ENCODE data around the gene LMAN2. TPM values are rescaled to one million over a fixed set of nuclear protein-coding genes. Genes with fewer than 3 reads are reported as not detected.

The LMAN2 gene
- total and polyA plus RNA-seq, 7 experiments from 2014 or later = 71.8 to 202 (median 102) TPM

- H3K4me1 Mint-ChIP-seq = peaks cover 34 to 49% (median 41%) of the 10 kb centered on the region in 7 donors
- no peak overlapping the region for H3K27ac ChIP-seq (ENCODE audit: low read depth, low read length)
- H3K27ac Mint-ChIP-seq = peak overlapping the region in 6 of 9 donors; percentile 51 to 85 (median 77)
- peaks cover 0 to 2% (median 0%) of the 10 kb centered on the region in 11 donors for H3K9me3 Mint-ChIP-seq
- no peak for DNase-seq
- H3K36me3 ChIP-seq (ENCODE audit: control insufficient read depth in 2 of 3, insufficient read depth in 3 of 3, low read length in 3 of 3) = no peaks in the 10 kb centered on the region
- no peak for ATAC-seq
- H3K4me3 ChIP-seq (ENCODE audit: low read length) = no peak overlapping the region
- CTCF ChIA-PET = interaction anchor here (0.6 to 7.5 kb wide), 10 partner anchors 11 to 112 kb away, joined by 4 to 149 read pairs (median 22); partner anchors contain the start of genes PDLIM7, PFN3, PRR7 and RGS14
- peaks cover 31 to 33% of the 10 kb centered on the region in 2 donors for H3K4me1 ChIP-seq (ENCODE audit: control insufficient read depth in 2 of 2, insufficient read depth in 2 of 2, low read length in 2 of 2)
- peak overlapping the region in 7 of 10 donors; percentile 34 to 68 (median 64) for H3K4me3 Mint-ChIP-seq
- no peaks in the 10 kb centered on the region for H3K27me3 ChIP-seq (ENCODE audit: control insufficient read depth in 2 of 2, insufficient read depth in 2 of 2, low read length in 2 of 2)
- peaks cover 0 to 4% (median 0%) of the 10 kb centered on the region in 5 donors for H3K27me3 Mint-ChIP-seq
- H3K9me3 ChIP-seq (ENCODE audit: control insufficient read depth in 2 of 3, low read length in 3 of 3) = no peaks in the 10 kb centered on the region
- POLR2A ChIA-PET = interaction anchor here (1.0 to 5.1 kb wide), 8 partner anchors 8 to 66 kb away, joined by 5 to 48 read pairs (median 13); partner anchors contain the start of genes GRK6, PFN3, PRR7 and RGS14
- H3K36me3 Mint-ChIP-seq = no peaks in the 10 kb centered on the region
- intact Hi-C loops (cut with micrococcal nuclease) = loop anchor here in 1 of 2 donors (2.0 kb wide), 1 partner anchor 16 kb away; no protein-coding TSS in a partner anchor
Measured at GRCh38 chr5:177388521-177389052, 37.1 kb upstream of the LMAN2 start.

- Histone ChIP-seq H3K9me3 (ENCODE audit: control insufficient read depth in 2 of 3, low read length in 3 of 3) (no peaks in the 10 kb centered on the region), H3K27me3 (ENCODE audit: control insufficient read depth in 2 of 2, insufficient read depth in 2 of 2, low read length in 2 of 2) (no peaks in the 10 kb centered on the region), H3K4me3 (ENCODE audit: low read length) (no peak overlapping the region), H3K27ac (ENCODE audit: low read depth, low read length) (no peak overlapping the region), H3K36me3 (ENCODE audit: control insufficient read depth in 2 of 3, insufficient read depth in 3 of 3, low read length in 3 of 3) (no peaks in the 10 kb centered on the region), H3K4me1 (ENCODE audit: control insufficient read depth in 2 of 2, insufficient read depth in 2 of 2, low read length in 2 of 2) (peaks cover 33 to 39% of the 10 kb centered on the region in 2 donors)
- H3K4me1 Mint-ChIP-seq = peaks cover 33 to 60% (median 48%) of the 10 kb centered on the region in 7 donors
- H3K36me3 Mint-ChIP-seq = no peaks in the 10 kb centered on the region
- H3K27me3 Mint-ChIP-seq = peaks cover 0 to 4% (median 0%) of the 10 kb centered on the region in 5 donors
- ChIA-PET POLR2A (interaction anchor here (0.6 to 7.3 kb wide), 4 partner anchors 14 to 765 kb away, joined by 3 to 52 read pairs (median 6); no protein-coding TSS in a partner anchor), CTCF (interaction anchor here (0.5 to 7.5 kb wide), 4 partner anchors 10 to 68 kb away, joined by 3 to 149 read pairs (median 12); no protein-coding TSS in a partner anchor)
- ATAC-seq = no peak
- peak overlapping the region in 1 of 9 donors; percentile 14 for H3K27ac Mint-ChIP-seq
- DNase-seq = no peak
- intact Hi-C loops (cut with micrococcal nuclease) = no loop called here
- no peak overlapping the region for H3K4me3 Mint-ChIP-seq
- H3K9me3 Mint-ChIP-seq = peaks cover 0 to 2% (median 0%) of the 10 kb centered on the region in 11 donors
Measured at GRCh38 chr5:177387405-177387804, 35.9 kb upstream of the LMAN2 start.

- H3K9me3 Mint-ChIP-seq = peaks cover 0 to 2% (median 0%) of the 10 kb centered on the region in 11 donors
- H3K4me3 Mint-ChIP-seq = no peak overlapping the region
- peaks cover 35 to 60% (median 52%) of the 10 kb centered on the region in 7 donors for H3K4me1 Mint-ChIP-seq
- Histone ChIP-seq H3K4me1 (ENCODE audit: control insufficient read depth in 2 of 2, insufficient read depth in 2 of 2, low read length in 2 of 2) (peaks cover 33 to 42% of the 10 kb centered on the region in 2 donors), H3K36me3 (ENCODE audit: control insufficient read depth in 2 of 3, insufficient read depth in 3 of 3, low read length in 3 of 3) (no peaks in the 10 kb centered on the region), H3K27me3 (ENCODE audit: control insufficient read depth in 2 of 2, insufficient read depth in 2 of 2, low read length in 2 of 2) (no peaks in the 10 kb centered on the region), H3K27ac (ENCODE audit: low read depth, low read length) (no peak overlapping the region), H3K4me3 (ENCODE audit: low read length) (no peak overlapping the region), H3K9me3 (ENCODE audit: control insufficient read depth in 2 of 3, low read length in 3 of 3) (no peaks in the 10 kb centered on the region)
- CTCF ChIA-PET = interaction anchor here (0.5 to 7.5 kb wide), 6 partner anchors 14 to 771 kb away, joined by 3 to 149 read pairs (median 4); no protein-coding TSS in a partner anchor
- POLR2A ChIA-PET = interaction anchor here (1.7 to 7.3 kb wide), 2 partner anchors 13 to 69 kb away, joined by 6 to 52 read pairs; no protein-coding TSS in a partner anchor
- H3K27ac Mint-ChIP-seq = no peak overlapping the region
- DNase-seq (no peak), ATAC-seq (no peak)
- no peaks in the 10 kb centered on the region for H3K36me3 Mint-ChIP-seq
- intact Hi-C loops (cut with micrococcal nuclease) = no loop called here
- peaks cover 0 to 4% (median 0%) of the 10 kb centered on the region in 5 donors for H3K27me3 Mint-ChIP-seq
Measured at GRCh38 chr5:177386542-177386941, 35.1 kb upstream of the LMAN2 start.

- Histone ChIP-seq H3K4me3 (ENCODE audit: low read length) (no peak overlapping the region), H3K27me3 (ENCODE audit: control insufficient read depth in 2 of 2, insufficient read depth in 2 of 2, low read length in 2 of 2) (no peaks in the 10 kb centered on the region), H3K27ac (ENCODE audit: low read depth, low read length) (no peak overlapping the region), H3K9me3 (ENCODE audit: control insufficient read depth in 2 of 3, low read length in 3 of 3) (no peaks in the 10 kb centered on the region), H3K36me3 (ENCODE audit: control insufficient read depth in 2 of 3, insufficient read depth in 3 of 3, low read length in 3 of 3) (no peaks in the 10 kb centered on the region), H3K4me1 (ENCODE audit: control insufficient read depth in 2 of 2, insufficient read depth in 2 of 2, low read length in 2 of 2) (peaks cover 31 to 38% of the 10 kb centered on the region in 2 donors)
- Mint-ChIP-seq H3K4me1 (peaks cover 39 to 58% (median 49%) of the 10 kb centered on the region in 7 donors), H3K9me3 (peaks cover 0 to 2% (median 0%) of the 10 kb centered on the region in 11 donors), H3K36me3 (no peaks in the 10 kb centered on the region), H3K27ac (peak overlapping the region in 1 of 9 donors; percentile 6), H3K4me3 (no peak overlapping the region), H3K27me3 (peaks cover 0 to 4% (median 0%) of the 10 kb centered on the region in 5 donors)
- ATAC-seq (no peak), DNase-seq (no peak)
- ChIA-PET CTCF (interaction anchor here (1.0 to 7.5 kb wide), 3 partner anchors 14 to 70 kb away, joined by 3 to 149 read pairs (median 4); no protein-coding TSS in a partner anchor), POLR2A (interaction anchor here (0.6 to 7.3 kb wide), 3 partner anchors 12 to 140 kb away, joined by 4 to 52 read pairs (median 6); no protein-coding TSS in a partner anchor)
- intact Hi-C loops (cut with micrococcal nuclease) = no loop called here
Measured at GRCh38 chr5:177385720-177386119, 34.3 kb upstream of the LMAN2 start.

GRCh38 chr5:177384134-177384533, 32.7 kb upstream of the LMAN2 start, which contains the start of gene SLC34A1:
TSS of gene SLC34A1 (plus strand) at chr5:177384434. CDS start at chr5:177385742, 1,308 bp downstream.
- ChIA-PET CTCF (interaction anchor here (0.7 to 4.6 kb wide), 5 partner anchors 13 to 270 kb away, joined by 3 to 75 read pairs (median 5); partner anchors contain the start of gene MXD3), POLR2A (interaction anchor here (2.1 to 7.3 kb wide), 4 partner anchors 11 to 42 kb away, joined by 7 to 52 read pairs (median 8); partner anchors contain the start of gene GRK6)
- Mint-ChIP-seq H3K36me3 (no peaks in the 10 kb centered on the region), H3K9me3 (peaks cover 0 to 2% (median 0%) of the 10 kb centered on the region in 11 donors), H3K4me3 (peak within 1 kb of the TSS in 2 of 10 donors; percentile 4 to 37), H3K27me3 (peaks cover 0 to 4% (median 0%) of the 10 kb centered on the region in 5 donors), H3K27ac (peak within 1 kb of the TSS in 4 of 9 donors; percentile 6 to 80 (median 42)), H3K4me1 (peaks cover 33 to 54% (median 43%) of the 10 kb centered on the region in 7 donors)
- Histone ChIP-seq H3K9me3 (ENCODE audit: control insufficient read depth in 2 of 3, low read length in 3 of 3) (no peaks in the 10 kb centered on the region), H3K27ac (ENCODE audit: low read depth, low read length) (no peak within 1 kb of the TSS), H3K4me1 (ENCODE audit: control insufficient read depth in 2 of 2, insufficient read depth in 2 of 2, low read length in 2 of 2) (peaks cover 18 to 26% of the 10 kb centered on the region in 2 donors), H3K36me3 (ENCODE audit: control insufficient read depth in 2 of 3, insufficient read depth in 3 of 3, low read length in 3 of 3) (no peaks in the 10 kb centered on the region), H3K4me3 (ENCODE audit: low read length) (no peak within 1 kb of the TSS), H3K27me3 (ENCODE audit: control insufficient read depth in 2 of 2, insufficient read depth in 2 of 2, low read length in 2 of 2) (no peaks in the 10 kb centered on the region)
- intact Hi-C loops (cut with micrococcal nuclease) = no loop called here
- no peak for ATAC-seq
- DNase-seq = no peak

GRCh38 chr5:177383181-177383580, 31.7 kb upstream of the LMAN2 start:
- intact Hi-C loops (cut with micrococcal nuclease) = loop anchor here (1.0 to 2.0 kb wide), 2 partner anchors 20 to 65 kb away; no protein-coding TSS in a partner anchor

More at GRCh38 chr5:177383181-177383580, 31.7 kb upstream of the LMAN2 start:
- no peak overlapping the region for H3K4me3 ChIP-seq (ENCODE audit: low read length)
- CTCF ChIA-PET = interaction anchor here (0.7 to 4.6 kb wide), 20 partner anchors 8 to 269 kb away, joined by 3 to 75 read pairs (median 4); partner anchors contain the start of genes LMAN2 and RGS14
- peaks cover 0 to 4% (median 0%) of the 10 kb centered on the region in 5 donors for H3K27me3 Mint-ChIP-seq
- no peaks in the 10 kb centered on the region for H3K36me3 ChIP-seq (ENCODE audit: control insufficient read depth in 2 of 3, insufficient read depth in 3 of 3, low read length in 3 of 3)
- no peaks in the 10 kb centered on the region for H3K9me3 ChIP-seq (ENCODE audit: control insufficient read depth in 2 of 3, low read length in 3 of 3)
- H3K9me3 Mint-ChIP-seq = no peaks in the 10 kb centered on the region
- POLR2A ChIA-PET = interaction anchor here (1.2 to 7.3 kb wide), 8 partner anchors 10 to 72 kb away, joined by 3 to 52 read pairs (median 8); partner anchors contain the start of genes GRK6 and LMAN2
- H3K36me3 Mint-ChIP-seq = no peaks in the 10 kb centered on the region
- H3K27ac Mint-ChIP-seq = peak overlapping the region in 5 of 9 donors; percentile 8 to 85 (median 74)
- H3K4me1 ChIP-seq (ENCODE audit: control insufficient read depth in 2 of 2, insufficient read depth in 2 of 2, low read length in 2 of 2) = peaks cover 8 to 16% of the 10 kb centered on the region in 2 donors
- no peak overlapping the region for H3K27ac ChIP-seq (ENCODE audit: low read depth, low read length)
- no peak overlapping the region for H3K4me3 Mint-ChIP-seq
- peaks cover 25 to 49% (median 36%) of the 10 kb centered on the region in 7 donors for H3K4me1 Mint-ChIP-seq
- H3K27me3 ChIP-seq (ENCODE audit: control insufficient read depth in 2 of 2, insufficient read depth in 2 of 2, low read length in 2 of 2) = no peaks in the 10 kb centered on the region
- DNase-seq (no peak), ATAC-seq (no peak)
